Testis (tissue), 3 donors: ENCODE results near the gene TEDDM1. TPM values are rescaled to one million over a fixed set of nuclear protein-coding genes. Genes with fewer than 3 reads are reported as not detected.
"Not testable (repeated sequence)": the region's sequence is repeated elsewhere in the genome, so short reads cannot be mapped to it uniquely, and the experiment has no call there.

Experiments used
- DNase-seq: peaks from one replicate; pipeline ENCODE4 v3.0.0-alpha.2; 2019
- H3K27ac ChIP-seq, 2 donors: fragments of 200-600 bp; sonication (generic); one replicate each; pipeline ENCODE4 v1.5.1; 2019
- H3K27me3 ChIP-seq: fragments of 200-600 bp; sonication (generic); one replicate; pipeline ENCODE4 v1.5.1; 2019
- H3K36me3 ChIP-seq: fragments of 200-600 bp; sonication (generic); one replicate; pipeline ENCODE4 v1.5.1; 2017; ENCODE audit warnings: low read depth; ENCODE audit errors: missing control alignments
- H3K4me1 ChIP-seq: fragments of 200-600 bp; sonication (generic); one replicate; pipeline ENCODE4 v1.5.1; 2019
- H3K4me3 ChIP-seq, 2 donors: fragments of 200-600 bp; sonication (generic); one replicate each; pipeline ENCODE4 v1.5.1; 2017 to 2019
- H3K9me3 ChIP-seq: fragments of 200-600 bp; sonication (generic); one replicate; pipeline ENCODE4 v1.5.1; 2017
- POLR2A ChIP-seq: fragments of 450-650 bp; IDR thresholded peaks from one replicate; pipeline ENCODE4 v1.6.1; 2017; ENCODE audit warnings: antibody characterized with exemption, mild to moderate bottlenecking, moderate library complexity
- WGBS, 2 donors: methylation state at CpG; one replicate each; pipeline ENCODE4 v1.1.5; 2018; 5-methylcytosine and 5-hydroxymethylcytosine counted together
- intact Hi-C: fragments of 100-400 bp; cut with DNase I; formaldehyde crosslinking; loops from one replicate; pipeline ENCODE4 v1.15.1; 2023; ENCODE audit warnings: low total_unique reads
- polyA plus RNA-seq: library from polyadenylated mRNA; stranded (reverse); fragments of 350-450 nt; fragmentation: Illumina TruSeq; extraction: RNeasy Lipid Tissue Mini Kit (QIAGEN cat#74804); gene quantifications from one replicate; pipeline ENCODE4 v1.2.3, GENCODE V29; 2014; ENCODE audit warnings: low read depth, low replicate concordance; ENCODE audit not compliant: insufficient read depth
- total RNA-seq, 2 donors: library from RNA; depleted of rRNA; stranded (reverse); fragments of >200 nt; gene quantifications; one replicate each; pipeline ENCODE4 v1.2.3, GENCODE V29; 2016
- TF ChIP-seq, protein P1 (sequence below), 3 experiments: fragments of 450-650 bp in 2 of 3; fragments of 200-600 bp in 1 of 3; sonication (generic) in 1 of 3; IDR thresholded peaks; one replicate each; pipeline ENCODE4 v1.5.1; 2016 to 2019; ENCODE audit warnings: antibody characterized with exemption in 3 of 3, mild to moderate bottlenecking in 2 of 3, moderate library complexity in 1 of 3

Gene TEDDM1
- total and polyA plus RNA-seq, 3 donors from 2014 or later = not detected

- Histone ChIP-seq H3K4me3 (no peak overlapping the region), H3K27me3 (no peaks in the 10 kb centered on the region), H3K4me1 (peaks cover 9% of the 10 kb centered on the region), H3K9me3 (no peaks in the 10 kb centered on the region), H3K36me3 (no peaks in the 10 kb centered on the region), H3K27ac (no peak overlapping the region)
- 78 to 82% methylated on average over 9 of the region's 9 CpGs for WGBS, 2 donors
- TF ChIP-seq, protein P1, sequence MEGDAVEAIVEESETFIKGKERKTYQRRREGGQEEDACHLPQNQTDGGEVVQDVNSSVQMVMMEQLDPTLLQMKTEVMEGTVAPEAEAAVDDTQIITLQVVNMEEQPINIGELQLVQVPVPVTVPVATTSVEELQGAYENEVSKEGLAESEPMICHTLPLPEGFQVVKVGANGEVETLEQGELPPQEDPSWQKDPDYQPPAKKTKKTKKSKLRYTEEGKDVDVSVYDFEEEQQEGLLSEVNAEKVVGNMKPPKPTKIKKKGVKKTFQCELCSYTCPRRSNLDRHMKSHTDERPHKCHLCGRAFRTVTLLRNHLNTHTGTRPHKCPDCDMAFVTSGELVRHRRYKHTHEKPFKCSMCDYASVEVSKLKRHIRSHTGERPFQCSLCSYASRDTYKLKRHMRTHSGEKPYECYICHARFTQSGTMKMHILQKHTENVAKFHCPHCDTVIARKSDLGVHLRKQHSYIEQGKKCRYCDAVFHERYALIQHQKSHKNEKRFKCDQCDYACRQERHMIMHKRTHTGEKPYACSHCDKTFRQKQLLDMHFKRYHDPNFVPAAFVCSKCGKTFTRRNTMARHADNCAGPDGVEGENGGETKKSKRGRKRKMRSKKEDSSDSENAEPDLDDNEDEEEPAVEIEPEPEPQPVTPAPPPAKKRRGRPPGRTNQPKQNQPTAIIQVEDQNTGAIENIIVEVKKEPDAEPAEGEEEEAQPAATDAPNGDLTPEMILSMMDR (IDR thresholded peaks at IDR 0.05) = no peak
- no peak for TF ChIP-seq POLR2A
- intact Hi-C loops = no loop called here
- no peak for DNase-seq
Observed at GRCh38 chr1:182381962-182382819, 18.3 kb downstream of the TEDDM1 start.

DNA sequence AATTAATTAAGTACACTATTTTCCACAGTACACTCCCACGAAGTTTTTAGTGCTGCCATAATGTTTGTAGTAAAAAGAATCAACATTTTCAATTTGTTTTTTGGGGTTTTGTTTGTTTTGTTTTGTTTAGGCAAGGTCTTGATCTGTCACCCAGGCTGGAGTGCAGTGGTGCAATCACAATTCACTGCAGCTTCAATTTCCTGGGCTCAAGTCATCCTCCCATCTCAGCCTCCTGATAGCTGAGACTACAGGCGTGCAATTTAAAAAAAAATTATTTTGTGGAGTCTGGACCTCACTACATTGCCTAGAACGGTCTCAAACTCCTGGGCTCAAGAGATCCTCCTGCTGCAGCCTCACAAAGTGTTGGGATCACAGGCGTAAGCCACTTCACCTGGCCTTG is 20.3 kb downstream of the TEDDM1 start:
- H3K27me3 ChIP-seq = no peaks in the 10 kb centered on the region
- no peaks in the 10 kb centered on the region for H3K9me3 ChIP-seq
- TF ChIP-seq, protein P1 (IDR thresholded peaks at IDR 0.05) = no peak
- no peak for TF ChIP-seq POLR2A
- no peaks in the 10 kb centered on the region for H3K36me3 ChIP-seq
- 69 to 81% methylated on average over 4 of the region's 4 CpGs for WGBS, 2 donors
- peak overlapping the region in 1 of 2 donors; percentile 48 for H3K27ac ChIP-seq
- no peak overlapping the region for H3K4me3 ChIP-seq
- no peak for DNase-seq
- H3K4me1 ChIP-seq = no peaks in the 10 kb centered on the region
- intact Hi-C loops = no loop called here

- H3K27ac ChIP-seq, H3K9me3 ChIP-seq, H3K27me3 ChIP-seq, intact Hi-C loops, H3K36me3 ChIP-seq, H3K4me1 ChIP-seq, H3K4me3 ChIP-seq: not testable (repeated sequence)
- peak; percentile 60 for DNase-seq
- 76 to 79% methylated on average over 7 of the region's 7 CpGs for WGBS, 2 donors
Observed at GRCh38 chr1:182379781-182380180, 20.7 kb downstream of the TEDDM1 start.

DNA sequence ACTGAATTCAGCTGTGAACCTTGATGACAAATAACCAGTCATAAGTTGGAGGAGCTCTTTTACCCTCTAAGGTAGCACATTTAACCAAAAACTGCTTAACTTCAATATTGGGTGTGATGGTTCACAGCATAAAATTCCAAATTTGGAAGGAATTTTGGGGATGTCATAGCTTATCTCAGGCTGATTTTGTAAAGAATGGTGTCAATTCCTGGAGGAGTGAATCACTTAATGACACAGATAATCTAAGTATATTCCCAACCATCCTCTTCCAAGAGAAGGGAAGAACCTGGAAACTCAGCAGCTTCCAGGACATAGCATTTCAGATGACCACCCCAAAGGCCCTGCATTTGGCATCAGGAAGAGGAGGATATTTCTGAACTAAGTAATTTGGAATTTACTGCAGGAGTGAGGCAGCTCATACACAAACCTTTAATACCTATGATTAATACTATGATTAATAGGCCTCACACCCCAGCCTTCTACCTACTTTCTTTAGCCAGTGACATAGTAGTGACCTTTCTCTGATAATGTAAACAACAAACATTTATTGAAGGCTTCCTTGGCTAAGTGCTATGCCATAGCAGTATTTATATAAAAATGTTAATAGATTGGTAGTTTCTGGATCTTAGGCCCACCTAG is 23.4 kb downstream of the TEDDM1 start:
- no peak overlapping the region for H3K4me3 ChIP-seq
- no peak overlapping the region for H3K27ac ChIP-seq
- intact Hi-C loops = no loop called here
- TF ChIP-seq, protein P1 (IDR thresholded peaks at IDR 0.05) = no peak
- no peak for TF ChIP-seq POLR2A
- no peaks in the 10 kb centered on the region for H3K36me3 ChIP-seq
- H3K9me3 ChIP-seq = no peaks in the 10 kb centered on the region
- H3K27me3 ChIP-seq = no peaks in the 10 kb centered on the region
- no peak for DNase-seq
- no peaks in the 10 kb centered on the region for H3K4me1 ChIP-seq

DNA sequence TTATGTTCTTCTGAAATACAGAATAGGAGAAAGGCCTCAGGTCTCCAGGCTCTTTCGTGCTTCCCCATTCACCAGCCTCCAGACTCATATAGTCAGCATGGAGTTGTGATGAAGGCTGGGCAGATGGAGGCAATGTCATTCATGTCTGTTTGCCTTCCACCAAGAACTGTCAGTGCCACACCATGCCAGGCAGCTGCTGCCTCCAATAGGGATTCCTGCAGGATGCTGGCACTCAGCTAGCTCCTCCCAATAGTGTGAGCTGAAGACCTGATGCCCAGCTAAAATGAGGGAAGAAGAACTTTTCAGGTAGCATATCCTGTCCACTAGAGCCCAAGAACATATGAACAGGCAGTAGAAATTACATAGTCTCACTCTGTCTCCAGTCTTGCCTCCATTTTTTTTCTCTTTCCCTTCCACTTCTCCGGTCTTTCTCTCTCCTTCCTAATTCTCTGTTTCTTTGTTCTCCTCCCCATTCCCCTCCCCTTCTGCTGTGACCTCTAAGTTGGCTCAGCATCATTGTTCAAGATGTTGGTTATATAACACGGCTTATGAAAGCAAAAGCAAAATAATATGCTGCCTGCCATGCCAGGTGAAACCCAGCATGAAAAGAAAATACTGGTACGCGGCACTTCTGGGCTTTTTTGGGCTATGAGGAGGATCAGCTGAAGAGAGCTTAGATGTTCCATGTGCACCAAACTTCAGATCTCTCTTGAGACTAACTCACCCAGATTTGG is 26.2 kb downstream of the TEDDM1 start:
- H3K27me3 ChIP-seq = no peaks in the 10 kb centered on the region
- H3K36me3 ChIP-seq = no peaks in the 10 kb centered on the region
- TF ChIP-seq POLR2A = no peak
- TF ChIP-seq, protein P1 (IDR thresholded peaks at IDR 0.05) = no peak
- intact Hi-C loops = no loop called here
- H3K4me1 ChIP-seq = no peaks in the 10 kb centered on the region
- H3K27ac ChIP-seq = no peak overlapping the region
- H3K4me3 ChIP-seq = no peak overlapping the region
- no peak for DNase-seq
- H3K9me3 ChIP-seq = no peaks in the 10 kb centered on the region
- WGBS, 2 donors = 66 to 71% methylated on average over 5 of the region's 5 CpGs
